ENCODE data around the gene SCRN1.

Gene SCRN1

DNA sequence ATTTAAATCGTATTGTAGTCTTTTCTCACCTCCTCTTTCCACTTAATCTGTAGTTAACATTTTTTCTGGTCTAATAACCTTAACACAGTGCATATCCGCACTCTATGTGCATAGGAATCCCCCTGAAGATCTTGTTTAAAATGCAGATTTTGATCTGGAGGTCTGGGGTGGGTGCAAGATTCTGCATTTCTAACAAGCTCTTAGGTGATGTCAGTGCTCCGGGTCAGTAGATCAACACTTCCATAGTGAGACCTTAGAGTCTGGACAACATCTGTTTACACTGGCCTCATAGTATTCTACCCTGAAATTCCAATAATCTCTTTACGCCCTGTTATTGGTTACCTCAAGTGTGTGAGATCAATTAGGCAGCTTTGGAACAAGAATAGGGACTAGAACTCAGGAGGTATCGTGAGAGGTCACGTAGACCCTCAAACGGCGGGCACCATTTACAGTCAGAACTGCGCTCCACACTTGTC, 38.2 kb upstream of the SCRN1 start:
- Histone ChIP-seq H2AK5ac (ENCODE audit: low read length) (no peak overlapping the region), H3K4me2 (ENCODE audit: low read length) (peak overlapping the region; percentile 79), H3K14ac (ENCODE audit: low read length) (no peak overlapping the region), H2BK120ac (ENCODE audit: insufficient read depth, low read length, poor library complexity) (no peak overlapping the region), H3K27me3 (ENCODE audit: insufficient read depth, low read length) (no peaks in the 10 kb centered on the region), H3K36me3 (ENCODE audit: control insufficient read depth in 1 of 2, insufficient read depth in 2 of 2, low read length in 2 of 2) (no peaks in the 10 kb centered on the region), H3K79me2 (ENCODE audit: control insufficient read depth, insufficient read depth, low read length, poor library complexity) (peaks cover 14% of the 10 kb centered on the region), H3K9ac (ENCODE audit: low read length) (no peak overlapping the region), H3K18ac (ENCODE audit: low read length) (no peak overlapping the region), H2BK12ac (ENCODE audit: low read length) (no peak overlapping the region), H3K79me1 (ENCODE audit: low read length) (peaks cover 16% of the 10 kb centered on the region), H3K9me3 (ENCODE audit: insufficient read depth, low read depth, low read length) (no peaks in the 10 kb centered on the region), H3K4me1 (ENCODE audit: control insufficient read depth in 1 of 2, insufficient read depth in 2 of 2, low read length in 2 of 2) (peaks cover 2 to 8% of the 10 kb centered on the region in 2 experiments), H2AFZ (ENCODE audit: insufficient read depth, low read length, poor library complexity) (peak overlapping the region; percentile 66), H3K4ac (ENCODE audit: low read depth, low read length) (no peak overlapping the region), H2BK5ac (ENCODE audit: low read depth, low read length, poor library complexity) (peak overlapping the region; percentile 41), H3K27ac (ENCODE audit: low read depth, low read length) (peak overlapping the region; percentile 64), H4K8ac (ENCODE audit: low read depth, low read length) (peak overlapping the region; percentile 68), H3K4me3 (ENCODE audit: low read depth, low read length) (peak overlapping the region; percentile 92), H4K12ac (ENCODE audit: low read depth, low read length) (no peak overlapping the region), H4K91ac (ENCODE audit: low read depth, low read length) (no peak overlapping the region), H3K23ac (ENCODE audit: low read length) (no peak overlapping the region)
- WGBS (ENCODE audit: extremely low coverage, insufficient coverage, insufficient read length), result no CpG with 5 or more reads among the region's 9 CpGs
- DNase-seq, result peak in 1 of 2 donors; percentile 26

GRCh38 chr7:30027065-30027456, 37.5 kb upstream of the SCRN1 start:
- no peak overlapping the region for H3K4ac ChIP-seq (ENCODE audit: low read depth, low read length)
- H2BK12ac ChIP-seq (ENCODE audit: low read length), result peak overlapping the region; percentile 43
- no peaks in the 10 kb centered on the region for H3K27me3 ChIP-seq (ENCODE audit: insufficient read depth, low read length)
- H3K27ac ChIP-seq (ENCODE audit: low read depth, low read length), result peak overlapping the region; percentile 36
- peak overlapping the region; percentile 76 for H4K91ac ChIP-seq (ENCODE audit: low read depth, low read length)
- peaks cover 2 to 8% of the 10 kb centered on the region in 2 experiments for H3K4me1 ChIP-seq (ENCODE audit: control insufficient read depth in 1 of 2, insufficient read depth in 2 of 2, low read length in 2 of 2)
- H3K14ac ChIP-seq (ENCODE audit: low read length), result no peak overlapping the region
- H3K4me2 ChIP-seq (ENCODE audit: low read length), result peak overlapping the region; percentile 71
- peak overlapping the region; percentile 91 for H4K8ac ChIP-seq (ENCODE audit: low read depth, low read length)
- H3K9ac ChIP-seq (ENCODE audit: low read length), result no peak overlapping the region
- H3K23ac ChIP-seq (ENCODE audit: low read length), result no peak overlapping the region
- no peak overlapping the region for H2AK5ac ChIP-seq (ENCODE audit: low read length)
- H2BK120ac ChIP-seq (ENCODE audit: insufficient read depth, low read length, poor library complexity), result peak overlapping the region; percentile 63
- DNase-seq, result peak; percentile 27 to 66
- peak overlapping the region; percentile 98 for H2AFZ ChIP-seq (ENCODE audit: insufficient read depth, low read length, poor library complexity)
- H3K79me1 ChIP-seq (ENCODE audit: low read length), result peaks cover 16% of the 10 kb centered on the region
- H3K18ac ChIP-seq (ENCODE audit: low read length), result no peak overlapping the region
- peak overlapping the region; percentile 86 for H4K12ac ChIP-seq (ENCODE audit: low read depth, low read length)
- peak overlapping the region; percentile 16 for H2BK5ac ChIP-seq (ENCODE audit: low read depth, low read length, poor library complexity)
- peaks cover 14% of the 10 kb centered on the region for H3K79me2 ChIP-seq (ENCODE audit: control insufficient read depth, insufficient read depth, low read length, poor library complexity)
- WGBS (ENCODE audit: extremely low coverage, insufficient coverage, insufficient read length), result no CpG with 5 or more reads among the region's 10 CpGs
- no peaks in the 10 kb centered on the region for H3K9me3 ChIP-seq (ENCODE audit: insufficient read depth, low read depth, low read length)
- peak overlapping the region; percentile 65 for H3K4me3 ChIP-seq (ENCODE audit: low read depth, low read length)
- no peaks in the 10 kb centered on the region for H3K36me3 ChIP-seq (ENCODE audit: control insufficient read depth in 1 of 2, insufficient read depth in 2 of 2, low read length in 2 of 2)

- Histone ChIP-seq H3K4me1 (ENCODE audit: control insufficient read depth in 1 of 2, insufficient read depth in 2 of 2, low read length in 2 of 2) (peaks cover 2 to 8% of the 10 kb centered on the region in 2 experiments), H3K36me3 (ENCODE audit: control insufficient read depth in 1 of 2, insufficient read depth in 2 of 2, low read length in 2 of 2) (peaks cover 0 to 3% of the 10 kb centered on the region in 2 experiments), H2BK5ac (ENCODE audit: low read depth, low read length, poor library complexity) (peak within 1 kb of the TSS; percentile 78), H3K4me3 (ENCODE audit: low read depth, low read length) (peak within 1 kb of the TSS; percentile 70), H4K91ac (ENCODE audit: low read depth, low read length) (peak within 1 kb of the TSS; percentile 76), H2AK5ac (ENCODE audit: low read length) (no peak within 1 kb of the TSS), H4K8ac (ENCODE audit: low read depth, low read length) (peak within 1 kb of the TSS; percentile 91), H3K27ac (ENCODE audit: low read depth, low read length) (peak within 1 kb of the TSS; percentile 36), H4K12ac (ENCODE audit: low read depth, low read length) (peak within 1 kb of the TSS; percentile 86), H2BK12ac (ENCODE audit: low read length) (peak within 1 kb of the TSS; percentile 43), H3K9ac (ENCODE audit: low read length) (peak within 1 kb of the TSS; percentile 82), H3K4me2 (ENCODE audit: low read length) (peak within 1 kb of the TSS; percentile 88), H3K79me2 (ENCODE audit: control insufficient read depth, insufficient read depth, low read length, poor library complexity) (peaks cover 14% of the 10 kb centered on the region), H3K9me3 (ENCODE audit: insufficient read depth, low read depth, low read length) (no peaks in the 10 kb centered on the region), H3K79me1 (ENCODE audit: low read length) (peaks cover 16% of the 10 kb centered on the region), H2BK120ac (ENCODE audit: insufficient read depth, low read length, poor library complexity) (peak within 1 kb of the TSS; percentile 63), H3K27me3 (ENCODE audit: insufficient read depth, low read length) (no peaks in the 10 kb centered on the region), H3K14ac (ENCODE audit: low read length) (peak within 1 kb of the TSS; percentile 41), H3K18ac (ENCODE audit: low read length) (peak within 1 kb of the TSS; percentile 46), H3K23ac (ENCODE audit: low read length) (no peak within 1 kb of the TSS), H3K4ac (ENCODE audit: low read depth, low read length) (no peak within 1 kb of the TSS), H2AFZ (ENCODE audit: insufficient read depth, low read length, poor library complexity) (peak within 1 kb of the TSS; percentile 98)
- no CpG with 5 or more reads among the region's 35 CpGs for WGBS (ENCODE audit: extremely low coverage, insufficient coverage, insufficient read length)
- peak; percentile 99 to 100 for DNase-seq
These were observed 36.8 kb upstream of the SCRN1 start, which contains the start of gene FKBP14 for GRCh38 chr7:30026229-30027064. Gene FKBP14, minus strand, starts transcription at chr7:30026702. Its CDS starts 194 bp downstream, at chr7:30026508.

DNA sequence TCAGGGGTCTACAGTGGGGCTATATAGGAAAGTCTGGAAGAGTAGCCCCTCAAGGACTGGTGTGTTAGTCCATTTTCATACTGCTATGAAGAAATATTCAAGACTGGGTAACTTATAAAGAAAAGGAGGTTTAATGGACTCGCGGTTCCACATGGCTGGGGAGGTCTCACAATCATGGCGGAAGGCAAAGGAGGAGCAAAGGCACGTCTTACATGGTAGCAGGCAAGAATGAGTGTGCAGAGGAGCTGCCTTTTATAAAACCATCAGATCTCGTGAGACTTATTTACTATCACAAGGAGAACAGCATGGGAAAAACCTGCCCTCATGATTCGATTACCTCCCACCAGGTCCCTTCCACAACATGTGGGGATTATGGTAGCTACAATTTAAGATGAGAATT, 33.9 kb upstream of the SCRN1 start:
- Histone ChIP-seq H2AFZ (ENCODE audit: insufficient read depth, low read length, poor library complexity) (no peak overlapping the region), H3K9me3 (ENCODE audit: insufficient read depth, low read depth, low read length) (no peaks in the 10 kb centered on the region), H3K36me3 (ENCODE audit: control insufficient read depth in 1 of 2, insufficient read depth in 2 of 2, low read length in 2 of 2) (peaks cover 0 to 3% of the 10 kb centered on the region in 2 experiments), H2BK5ac (ENCODE audit: low read depth, low read length, poor library complexity) (no peak overlapping the region), H2BK120ac (ENCODE audit: insufficient read depth, low read length, poor library complexity) (no peak overlapping the region), H3K23ac (ENCODE audit: low read length) (no peak overlapping the region), H3K4me2 (ENCODE audit: low read length) (no peak overlapping the region), H3K18ac (ENCODE audit: low read length) (no peak overlapping the region), H3K27ac (ENCODE audit: low read depth, low read length) (no peak overlapping the region), H3K14ac (ENCODE audit: low read length) (no peak overlapping the region), H3K79me2 (ENCODE audit: control insufficient read depth, insufficient read depth, low read length, poor library complexity) (peaks cover 5% of the 10 kb centered on the region), H4K8ac (ENCODE audit: low read depth, low read length) (no peak overlapping the region), H4K12ac (ENCODE audit: low read depth, low read length) (no peak overlapping the region), H3K4me1 (ENCODE audit: control insufficient read depth in 1 of 2, insufficient read depth in 2 of 2, low read length in 2 of 2) (peaks cover 0 to 3% of the 10 kb centered on the region in 2 experiments), H2BK12ac (ENCODE audit: low read length) (no peak overlapping the region), H3K79me1 (ENCODE audit: low read length) (peaks cover 9% of the 10 kb centered on the region), H3K27me3 (ENCODE audit: insufficient read depth, low read length) (no peaks in the 10 kb centered on the region), H3K4ac (ENCODE audit: low read depth, low read length) (peak overlapping the region; percentile 14), H2AK5ac (ENCODE audit: low read length) (no peak overlapping the region), H3K9ac (ENCODE audit: low read length) (no peak overlapping the region), H4K91ac (ENCODE audit: low read depth, low read length) (no peak overlapping the region), H3K4me3 (ENCODE audit: low read depth, low read length) (no peak overlapping the region)
- DNase-seq, result no peak
- WGBS (ENCODE audit: extremely low coverage, insufficient coverage, insufficient read length), result no CpG with 5 or more reads among the region's 6 CpGs

Measured in trophoblast cell (in vitro differentiated cells and primary cell).